ENCODE measurements around the gene NFIX. TPM values are rescaled to one million over a fixed set of nuclear protein-coding genes. Genes with fewer than 3 reads are reported as not detected.
A peak's percentile ranks its signal among the peaks of the same experiment; 100 is the strongest.

The NFIX gene
- polyA plus RNA-seq, 1 donor (not counting 4 experiments of a cell fraction or from before 2014, with no cell fraction given): 5.2 TPM

- H3K9ac ChIP-seq (ENCODE audit: control insufficient read depth, extremely low read depth, insufficient read depth, low read length): no peak overlapping the region
- no peak for DNase-seq (ENCODE audit: low read depth, low spot score)
- FAIRE-seq: no peak
- H4K20me1 ChIP-seq (ENCODE audit: control insufficient read depth, extremely low read depth, insufficient read depth, low read length): no peaks in the 10 kb centered on the region
- TF ChIP-seq EZH2 (IDR thresholded peaks at IDR 0.05; ENCODE audit: low read length) (no peak), CTCF (optimal IDR thresholded peaks at IDR 0.05 in 1 of 3, IDR thresholded peaks at IDR 0.05 in 1 of 3, conservative IDR thresholded peaks at IDR 0.05 in 1 of 3; ENCODE audit: extremely low read depth in 1 of 3, insufficient read depth in 2 of 3, low read length in 3 of 3) (no peak)
- H3K27me3 ChIP-seq (ENCODE audit: control insufficient read depth, extremely low read depth, insufficient read depth, low read length): no peaks in the 10 kb centered on the region
- H3K4me1 ChIP-seq (ENCODE audit: control insufficient read depth, extremely low read depth, insufficient read depth, low read length): no peaks in the 10 kb centered on the region
- no peaks in the 10 kb centered on the region for H3K9me1 ChIP-seq (ENCODE audit: control insufficient read depth, extremely low read depth, insufficient read depth, low read length)
- no peak overlapping the region for H3K4me2 ChIP-seq (ENCODE audit: control insufficient read depth, extremely low read depth, insufficient read depth, low read depth, low read length)
- dilution Hi-C loops (cut with MboI; ENCODE audit: extremely low pct_ligation_motif_present, low sequenced_read_pairs): no loop called here
- no peak overlapping the region for H3K4me3 ChIP-seq (ENCODE audit: control insufficient read depth in 2 of 3, extremely low read depth in 1 of 3, insufficient read depth in 2 of 3, low read depth in 1 of 3, low read length in 3 of 3)
- peaks cover 4% of the 10 kb centered on the region in 2 experiments for H3K36me3 ChIP-seq (ENCODE audit: control insufficient read depth in 2 of 2, extremely low read depth in 1 of 2, insufficient read depth in 2 of 2, low read length in 2 of 2)
- H3K79me2 ChIP-seq (ENCODE audit: control insufficient read depth, insufficient read depth, low read length): no peaks in the 10 kb centered on the region
- H2AFZ ChIP-seq (ENCODE audit: control insufficient read depth, low read length): no peak overlapping the region
- H3K27ac ChIP-seq (ENCODE audit: control insufficient read depth, insufficient read depth, low read length): no peak overlapping the region
- H3K9me3 ChIP-seq (ENCODE audit: control insufficient read depth, low read depth, low read length): no peaks in the 10 kb centered on the region
Observed at GRCh38 chr19:13092606-13093235, 97.4 kb downstream of the NFIX start.

GRCh38 chr19:13093407-13094105 is 98.3 kb downstream of the NFIX start:
- peaks cover 2 to 4% of the 10 kb centered on the region in 2 experiments for H3K36me3 ChIP-seq (ENCODE audit: control insufficient read depth in 2 of 2, extremely low read depth in 1 of 2, insufficient read depth in 2 of 2, low read length in 2 of 2)
- peak; percentile 57 for DNase-seq (ENCODE audit: low read depth, low spot score)

More at GRCh38 chr19:13093407-13094105, 98.3 kb downstream of the NFIX start:
- Histone ChIP-seq H2AFZ (ENCODE audit: control insufficient read depth, low read length) (no peak overlapping the region), H3K4me2 (ENCODE audit: control insufficient read depth, extremely low read depth, insufficient read depth, low read depth, low read length) (no peak overlapping the region), H3K4me3 (ENCODE audit: control insufficient read depth in 2 of 3, extremely low read depth in 1 of 3, insufficient read depth in 2 of 3, low read depth in 1 of 3, low read length in 3 of 3) (no peak overlapping the region), H3K27me3 (ENCODE audit: control insufficient read depth, extremely low read depth, insufficient read depth, low read length) (no peaks in the 10 kb centered on the region), H4K20me1 (ENCODE audit: control insufficient read depth, extremely low read depth, insufficient read depth, low read length) (no peaks in the 10 kb centered on the region), H3K9ac (ENCODE audit: control insufficient read depth, extremely low read depth, insufficient read depth, low read length) (no peak overlapping the region), H3K9me1 (ENCODE audit: control insufficient read depth, extremely low read depth, insufficient read depth, low read length) (no peaks in the 10 kb centered on the region), H3K27ac (ENCODE audit: control insufficient read depth, insufficient read depth, low read length) (no peak overlapping the region), H3K9me3 (ENCODE audit: control insufficient read depth, low read depth, low read length) (no peaks in the 10 kb centered on the region), H3K4me1 (ENCODE audit: control insufficient read depth, extremely low read depth, insufficient read depth, low read length) (peaks cover under 1% of the 10 kb centered on the region), H3K79me2 (ENCODE audit: control insufficient read depth, insufficient read depth, low read length) (no peaks in the 10 kb centered on the region)
- TF ChIP-seq EZH2 (IDR thresholded peaks at IDR 0.05; ENCODE audit: low read length): no peak
- peak; percentile 86 to 98 (median 93) for TF ChIP-seq CTCF (optimal IDR thresholded peaks at IDR 0.05 in 1 of 3, IDR thresholded peaks at IDR 0.05 in 1 of 3, conservative IDR thresholded peaks at IDR 0.05 in 1 of 3; ENCODE audit: extremely low read depth in 1 of 3, insufficient read depth in 2 of 3, low read length in 3 of 3)
- dilution Hi-C loops (cut with MboI; ENCODE audit: extremely low pct_ligation_motif_present, low sequenced_read_pairs): no loop called here
- peak; percentile 90 for FAIRE-seq
